ENCODE measurements around the gene ERFL.
"Not testable (repeated sequence)": the region's sequence is repeated elsewhere in the genome, so short reads cannot be mapped to it uniquely, and the experiment has no call there.

ERFL gene

GRCh38 chr19:41939861-41940730 lies 11.8 kb upstream of the ERFL start:
- H2AFZ ChIP-seq (ENCODE audit: low read depth, low read length), result peak overlapping the region; percentile 76
- peak overlapping the region; percentile 91 for H3K4me2 ChIP-seq (ENCODE audit: low read length)
- no peak for TF ChIP-seq EZH2phosphoT487 (IDR thresholded peaks at IDR 0.05; ENCODE audit: low read depth)
- no peak for TF ChIP-seq CTCF (IDR thresholded peaks at IDR 0.05; ENCODE audit: low read depth, low read length)
- peak overlapping the region; percentile 89 for H3K4me3 ChIP-seq (ENCODE audit: low read length)
- H3K27me3 ChIP-seq (ENCODE audit: low read depth, low read length), result peaks cover 30% of the 10 kb centered on the region
- H3K27ac ChIP-seq (ENCODE audit: low read length), result peak overlapping the region; percentile 45
- H3K79me2 ChIP-seq (ENCODE audit: low read length), result no peaks in the 10 kb centered on the region
- H3K36me3 ChIP-seq (replicated peaks; ENCODE audit: low read depth, low read length), result no peaks in the 10 kb centered on the region
- no peaks in the 10 kb centered on the region for H3K9me3 ChIP-seq (ENCODE audit: insufficient read depth, low read length)
- H3K9ac ChIP-seq (ENCODE audit: low read length), result peak overlapping the region; percentile 96
- no peaks in the 10 kb centered on the region for H4K20me1 ChIP-seq (ENCODE audit: insufficient read depth, low read length)
- H3K4me1 ChIP-seq (ENCODE audit: low read length), result peaks cover 26% of the 10 kb centered on the region

GRCh38 chr19:41939209-41939608 lies 11.0 kb upstream of the ERFL start:
- H3K4me3 ChIP-seq (ENCODE audit: low read length), result peak overlapping the region; percentile 89
- H3K9ac ChIP-seq (ENCODE audit: low read length), result peak overlapping the region; percentile 96
- H3K4me2 ChIP-seq (ENCODE audit: low read length), result peak overlapping the region; percentile 91

GRCh38 chr19:41937525-41938468 lies 9.5 kb upstream of the ERFL start:
- Histone ChIP-seq H3K36me3 (replicated peaks; ENCODE audit: low read depth, low read length) (no peaks in the 10 kb centered on the region), H3K4me1 (ENCODE audit: low read length) (peaks cover 36% of the 10 kb centered on the region), H3K9me3 (ENCODE audit: insufficient read depth, low read length) (no peaks in the 10 kb centered on the region), H3K79me2 (ENCODE audit: low read length) (no peaks in the 10 kb centered on the region), H3K4me3 (ENCODE audit: low read length) (no peak overlapping the region), H3K4me2 (ENCODE audit: low read length) (peak overlapping the region; percentile 39), H3K9ac (ENCODE audit: low read length) (no peak overlapping the region), H3K27ac (ENCODE audit: low read length) (no peak overlapping the region), H2AFZ (ENCODE audit: low read depth, low read length) (no peak overlapping the region), H4K20me1 (ENCODE audit: insufficient read depth, low read length) (no peaks in the 10 kb centered on the region), H3K27me3 (ENCODE audit: low read depth, low read length) (peaks cover 32% of the 10 kb centered on the region)
- no peak for TF ChIP-seq EZH2phosphoT487 (IDR thresholded peaks at IDR 0.05; ENCODE audit: low read depth)
- TF ChIP-seq CTCF (IDR thresholded peaks at IDR 0.05; ENCODE audit: low read depth, low read length), result no peak

More at GRCh38 chr19:41939209-41939608, 11.0 kb upstream of the ERFL start:
- H3K9me3 ChIP-seq (ENCODE audit: insufficient read depth, low read length); H2AFZ ChIP-seq (ENCODE audit: low read depth, low read length); H3K79me2 ChIP-seq (ENCODE audit: low read length); H4K20me1 ChIP-seq (ENCODE audit: insufficient read depth, low read length); H3K27ac ChIP-seq (ENCODE audit: low read length); H3K36me3 ChIP-seq (replicated peaks; ENCODE audit: low read depth, low read length): not testable (repeated sequence)
- peaks cover 32% of the 10 kb centered on the region for H3K27me3 ChIP-seq (ENCODE audit: low read depth, low read length)
- peaks cover 23% of the 10 kb centered on the region for H3K4me1 ChIP-seq (ENCODE audit: low read length)

- Histone ChIP-seq H3K27ac (ENCODE audit: low read length) (no peak overlapping the region), H3K27me3 (ENCODE audit: low read depth, low read length) (peaks cover 32% of the 10 kb centered on the region), H4K20me1 (ENCODE audit: insufficient read depth, low read length) (no peaks in the 10 kb centered on the region), H3K79me2 (ENCODE audit: low read length) (no peaks in the 10 kb centered on the region), H3K9me3 (ENCODE audit: insufficient read depth, low read length) (no peaks in the 10 kb centered on the region), H3K4me2 (ENCODE audit: low read length) (no peak overlapping the region), H3K4me3 (ENCODE audit: low read length) (no peak overlapping the region), H3K9ac (ENCODE audit: low read length) (no peak overlapping the region), H3K36me3 (replicated peaks; ENCODE audit: low read depth, low read length) (no peaks in the 10 kb centered on the region), H2AFZ (ENCODE audit: low read depth, low read length) (no peak overlapping the region), H3K4me1 (ENCODE audit: low read length) (peaks cover 45% of the 10 kb centered on the region)
- TF ChIP-seq EZH2phosphoT487 (IDR thresholded peaks at IDR 0.05; ENCODE audit: low read depth) (no peak), CTCF (IDR thresholded peaks at IDR 0.05; ENCODE audit: low read depth, low read length) (no peak)
These were observed 8.7 kb upstream of the ERFL start for GRCh38 chr19:41936961-41937360.

Measured in OCI-LY3 (cell line).